SKM-1 (cell line): ENCODE results near the gene LCN15.

Experiments
- DNase-seq: peaks from one replicate; lab custom pipeline; 2025; ENCODE audit not compliant: unreplicated experiment; lab: John Stamatoyannopoulos, UW

LCN15 gene

GRCh38 chr9:136741883-136742571 lies 22.3 kb downstream of the LCN15 start:
- DNase-seq, result no peak

- no peak for DNase-seq
These were observed 23.1 kb downstream of the LCN15 start for GRCh38 chr9:136740971-136741882.

GRCh38 chr9:136740491-136740890 lies 23.8 kb downstream of the LCN15 start:
- DNase-seq, result no peak

- DNase-seq, result no peak
These were observed 24.2 kb downstream of the LCN15 start for GRCh38 chr9:136740069-136740468.

GRCh38 chr9:136739509-136739908 lies 24.8 kb downstream of the LCN15 start:
- DNase-seq, result no peak

GRCh38 chr9:136738960-136739359 lies 25.4 kb downstream of the LCN15 start:
- no peak for DNase-seq

GRCh38 chr9:136735812-136736480 lies 28.4 kb downstream of the LCN15 start:
- DNase-seq, result no peak

GRCh38 chr9:136734837-136735496 lies 29.4 kb downstream of the LCN15 start:
- no peak for DNase-seq

- DNase-seq, result no peak
These were observed 30.7 kb downstream of the LCN15 start for GRCh38 chr9:136733611-136734010.

GRCh38 chr9:136732444-136733178 lies 31.7 kb downstream of the LCN15 start:
- DNase-seq, result no peak

- DNase-seq, result no peak
These were observed 34.4 kb downstream of the LCN15 start for GRCh38 chr9:136729926-136730325.

- DNase-seq, result no peak
These were observed 35.2 kb downstream of the LCN15 start for GRCh38 chr9:136729144-136729543.

GRCh38 chr9:136728548-136729123 lies 35.7 kb downstream of the LCN15 start:
- DNase-seq, result no peak

- DNase-seq, result peak; percentile 53
These were observed 36.2 kb downstream of the LCN15 start for GRCh38 chr9:136728080-136728547.

- peak; percentile 30 for DNase-seq
These were observed 37.6 kb downstream of the LCN15 start for GRCh38 chr9:136726631-136727191.

- DNase-seq, result no peak
These were observed 38.2 kb downstream of the LCN15 start for GRCh38 chr9:136726118-136726517.

GRCh38 chr9:136725612-136726011 lies 38.7 kb downstream of the LCN15 start:
- DNase-seq, result no peak

GRCh38 chr9:136724772-136725171 lies 39.5 kb downstream of the LCN15 start:
- no peak for DNase-seq

- no peak for DNase-seq
These were observed 40.3 kb downstream of the LCN15 start for GRCh38 chr9:136723989-136724388.
